Measurements from ENCODE around the gene DNAH9.

Gene DNAH9

GRCh38 chr17:11636771-11637170 is 38.5 kb downstream of the DNAH9 start:
- DNase-seq (ENCODE audit: extremely low spot score), result no peak
- TF ChIP-seq CTCF (IDR thresholded peaks at IDR 0.05; ENCODE audit: control extremely low read depth, extremely low read depth, low read depth, missing control alignments), result no peak
- ChIA-PET POLR2A (no interaction called here), CTCF (no interaction called here)

- CTCF ChIA-PET, result no interaction called here
- no peak for DNase-seq (ENCODE audit: extremely low spot score)
- POLR2A ChIA-PET, result no interaction called here
- TF ChIP-seq CTCF (IDR thresholded peaks at IDR 0.05; ENCODE audit: control extremely low read depth, extremely low read depth, low read depth, missing control alignments), result no peak
These were observed 39.5 kb downstream of the DNAH9 start for GRCh38 chr17:11637796-11638195.

- no peak for TF ChIP-seq CTCF (IDR thresholded peaks at IDR 0.05; ENCODE audit: control extremely low read depth, extremely low read depth, low read depth, missing control alignments)
- CTCF ChIA-PET, result no interaction called here
- POLR2A ChIA-PET, result no interaction called here
- DNase-seq (ENCODE audit: extremely low spot score), result no peak
These were observed 40.5 kb downstream of the DNAH9 start for GRCh38 chr17:11638700-11639265.

GRCh38 chr17:11639736-11640462 is 41.6 kb downstream of the DNAH9 start:
- no peak for TF ChIP-seq CTCF (IDR thresholded peaks at IDR 0.05; ENCODE audit: control extremely low read depth, extremely low read depth, low read depth, missing control alignments)
- DNase-seq (ENCODE audit: extremely low spot score), result no peak
- ChIA-PET CTCF (no interaction called here), POLR2A (no interaction called here)

- ChIA-PET CTCF (no interaction called here), POLR2A (no interaction called here)
- no peak for DNase-seq (ENCODE audit: extremely low spot score)
- no peak for TF ChIP-seq CTCF (IDR thresholded peaks at IDR 0.05; ENCODE audit: control extremely low read depth, extremely low read depth, low read depth, missing control alignments)
These were observed 42.2 kb downstream of the DNAH9 start for GRCh38 chr17:11640463-11640814.

GRCh38 chr17:11641521-11642275 is 43.4 kb downstream of the DNAH9 start:
- POLR2A ChIA-PET, result no interaction called here
- TF ChIP-seq CTCF (IDR thresholded peaks at IDR 0.05; ENCODE audit: control extremely low read depth, extremely low read depth, low read depth, missing control alignments), result no peak
- CTCF ChIA-PET, result no interaction called here
- DNase-seq (ENCODE audit: extremely low spot score), result no peak

Data from GM10248 (cell line).